HepG2 (cell line): ENCODE measurements around the gene NAGS. TPM values are rescaled to one million over a fixed set of nuclear protein-coding genes. Genes with fewer than 3 reads are reported as not detected.

Experiments used
- CHD2 ChIP-seq: IDR thresholded peaks from 2 replicates; pipeline ENCODE4 v1.6.1; 2011; ENCODE audit warnings: low read depth, low read length, improper control_type of control experiment
- EHMT2 ChIP-seq: fragments of 200-600 bp; sonication (generic); IDR thresholded peaks from 2 replicates; pipeline ENCODE4 v1.7.0; 2017; ENCODE audit warnings: antibody characterized with exemption, low read depth, low read length, borderline replicate concordance
- FLYWCH1 ChIP-seq: sonication (generic); formaldehyde crosslinking; IDR thresholded peaks from 2 replicates; pipeline ENCODE4 v1.8.1; 2023; ENCODE audit warnings: mild to moderate bottlenecking, missing genetic modification reagents
- HNF4G ChIP-seq, 2 experiments: sonication (generic) in 1 of 2; formaldehyde crosslinking in 1 of 2; IDR thresholded peaks; 2 replicates each; pipeline versions ENCODE4 v1.4.0 to v1.6.1; 2011 to 2020; ENCODE audit warnings: borderline replicate concordance in 2 of 2, low read depth in 2 of 2, mild to moderate bottlenecking in 2 of 2, low read length in 1 of 2, missing genetic modification reagents in 1 of 2, moderate library complexity in 1 of 2
- ISL2 ChIP-seq: sonication (generic); formaldehyde crosslinking; IDR thresholded peaks from 2 replicates; pipeline ENCODE4 v1.5.0; 2020; ENCODE audit warnings: missing genetic modification reagents
- MIER2 ChIP-seq: IDR thresholded peaks from 2 replicates; pipeline ENCODE4 v1.6.1; 2016; ENCODE audit warnings: missing biosample characterization, missing genetic modification reagents
- MTF2 ChIP-seq: sonication (generic); formaldehyde crosslinking; IDR thresholded peaks from 2 replicates; pipeline ENCODE4 v1.5.0; 2020; ENCODE audit warnings: missing genetic modification reagents, borderline replicate concordance
- PRPF4 ChIP-seq: fragments of 200-400 bp; formaldehyde crosslinking; IDR thresholded peaks from 2 replicates; pipeline ENCODE4 v1.6.1; 2016; ENCODE audit warnings: low read length, low read depth; ENCODE audit not compliant: poor library complexity, severe bottlenecking
- SIX1 ChIP-seq: sonication (generic); formaldehyde crosslinking; IDR thresholded peaks from 2 replicates; pipeline ENCODE4 v1.4.0; 2020; ENCODE audit warnings: missing genetic modification reagents, borderline replicate concordance
- ZBTB37 ChIP-seq: sonication (generic); formaldehyde crosslinking; IDR thresholded peaks from 2 replicates; pipeline ENCODE4 v1.4.0; 2020; ENCODE audit warnings: mild to moderate bottlenecking, missing genetic modification reagents
- ZMAT3 ChIP-seq: sonication (generic); formaldehyde crosslinking; conservative IDR thresholded peaks from 2 replicates; pipeline ENCODE4 v1.7.0; 2021; ENCODE audit warnings: missing genetic modification reagents
- ZMYM3 ChIP-seq: sonication (generic); formaldehyde crosslinking; IDR thresholded peaks from 2 replicates; pipeline ENCODE4 v1.5.1; 2020; ENCODE audit warnings: mild to moderate bottlenecking, missing genetic modification reagents
- ZNF136 ChIP-seq: sonication (generic); formaldehyde crosslinking; IDR thresholded peaks from 2 replicates; pipeline ENCODE4 v1.8.1; 2022; ENCODE audit warnings: low read depth, mild to moderate bottlenecking, moderate library complexity, missing genetic modification reagents
- ZNF292 ChIP-seq: sonication (generic); formaldehyde crosslinking; IDR thresholded peaks from 2 replicates; pipeline ENCODE4 v1.8.1; 2022; ENCODE audit warnings: mild to moderate bottlenecking, low read depth, missing genetic modification reagents, borderline replicate concordance
- ZNF326 ChIP-seq: sonication (generic); formaldehyde crosslinking; IDR thresholded peaks from 2 replicates; pipeline ENCODE4 v1.4.0; 2020; ENCODE audit warnings: missing genetic modification reagents, borderline replicate concordance
- ZNF512B ChIP-seq: sonication (generic); formaldehyde crosslinking; IDR thresholded peaks from 2 replicates; pipeline ENCODE4 v1.5.1; 2020; ENCODE audit warnings: missing genetic modification reagents, mild to moderate bottlenecking, borderline replicate concordance
- ZNF556 ChIP-seq: sonication (generic); formaldehyde crosslinking; IDR thresholded peaks from 2 replicates; pipeline ENCODE4 v1.4.0; 2020; ENCODE audit warnings: mild to moderate bottlenecking, missing genetic modification reagents, borderline replicate concordance
- ZNF563 ChIP-seq: sonication (generic); formaldehyde crosslinking; IDR thresholded peaks from 2 replicates; pipeline ENCODE4 v1.8.0; 2022; ENCODE audit warnings: mild to moderate bottlenecking, moderate library complexity, missing genetic modification reagents
- polyA plus RNA-seq, 8 experiments: library from polyadenylated mRNA; depleted of rRNA in 3 of 8; stranded (reverse) in 7 of 8; unstranded in 1 of 8; fragments of >200 nt; fragmentation: Illumina TruSeq in 4 of 8; extraction: Trizol in 4 of 8; gene quantifications; 2 replicates each; pipeline versions ENCODE4 v1.2.1 to v1.2.3, GENCODE V29; 2011 to 2016; ENCODE audit warnings: low read depth in 4 of 8, missing spikeins in 1 of 8, mixed read lengths in 1 of 8; ENCODE audit not compliant: insufficient read depth in 1 of 8
- total RNA-seq, 5 experiments: library from RNA; depleted of rRNA; stranded (reverse); fragments of >200 nt; fragmentation: Illumina TruSeq; extraction: Trizol; gene quantifications; 2 replicates each; pipeline ENCODE4 v1.2.3, GENCODE V29; 2016; ENCODE audit warnings: low read depth in 1 of 5
- TF ChIP-seq, protein P1 (sequence below): sonication (generic); formaldehyde crosslinking; IDR thresholded peaks from 2 replicates; pipeline ENCODE4 v1.4.0; 2020; ENCODE audit warnings: missing genetic modification reagents

The NAGS gene
- total and polyA plus RNA-seq, 2 of the 13 experiments (the other 11 are each of a cell fraction or from before 2014, with no cell fraction given): 4.3 to 5.1 TPM

DNA sequence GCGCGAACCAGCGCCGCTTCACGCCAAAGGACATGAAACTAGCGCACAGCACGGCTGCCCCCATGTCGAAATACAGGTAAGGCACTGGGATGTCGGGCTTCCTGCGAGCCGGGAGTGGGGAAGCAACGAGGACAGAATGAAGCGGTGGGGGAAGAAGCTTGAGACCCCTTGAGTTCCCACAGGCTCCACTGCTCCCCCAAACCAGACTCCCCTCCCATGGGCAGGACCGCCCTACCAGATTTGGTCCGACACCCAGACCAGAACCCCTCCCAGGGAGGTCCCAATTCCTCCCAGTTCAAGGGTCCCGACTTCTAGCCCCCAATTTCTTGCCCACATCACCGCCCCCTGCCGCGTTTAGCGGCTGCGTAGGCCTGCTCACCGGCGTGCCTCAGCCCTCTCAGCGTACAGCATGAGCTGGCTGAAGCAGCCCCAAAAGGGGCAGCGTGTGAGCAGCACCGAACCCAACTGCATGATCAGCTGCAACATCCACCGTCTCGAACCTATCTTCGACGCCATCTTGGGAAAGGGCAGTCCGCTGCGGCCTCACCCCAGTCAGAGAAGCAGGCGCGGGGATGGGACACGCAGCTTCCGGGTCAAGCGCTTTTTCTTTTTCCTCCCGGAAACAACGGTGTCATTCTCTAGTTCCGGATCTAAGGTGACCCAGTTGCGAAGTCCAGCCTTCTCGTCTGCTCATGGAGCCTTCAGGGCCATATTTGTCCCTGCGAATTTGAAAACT, 10.2 kb downstream of the NAGS start, which contains the start of gene TMEM101 (continued):
- peak; percentile 95 for TF ChIP-seq ZMYM3 (CRISPR knock-in tag)
- TF ChIP-seq FLYWCH1: no peak
- TF ChIP-seq CHD2: peak; percentile 65; the same call in 1 of the 2 replicates
- no peak for TF ChIP-seq PRPF4
- TF ChIP-seq ZNF326 (CRISPR knock-in tag): no peak
- TF ChIP-seq SIX1 (CRISPR knock-in tag): peak; percentile 81; the same call in 1 of the 2 replicates
- peak; percentile 90 for TF ChIP-seq ISL2 (CRISPR knock-in tag)
- TF ChIP-seq HNF4G (IDR thresholded peaks at IDR 0.05; ENCODE audit: borderline replicate concordance, low read depth, low read length): peak; percentile 67; the same call in 1 of the 2 replicates
- peak; percentile 68; the same call in 1 of the 2 replicates for TF ChIP-seq HNF4G (CRISPR knock-in tag; IDR thresholded peaks at IDR 0.05; ENCODE audit: borderline replicate concordance, low read depth)
- TF ChIP-seq ZNF556 (CRISPR knock-in tag): peak; percentile 99
- peak; percentile 91 for TF ChIP-seq ZMAT3 (CRISPR knock-in tag)
- TF ChIP-seq, protein P1, sequence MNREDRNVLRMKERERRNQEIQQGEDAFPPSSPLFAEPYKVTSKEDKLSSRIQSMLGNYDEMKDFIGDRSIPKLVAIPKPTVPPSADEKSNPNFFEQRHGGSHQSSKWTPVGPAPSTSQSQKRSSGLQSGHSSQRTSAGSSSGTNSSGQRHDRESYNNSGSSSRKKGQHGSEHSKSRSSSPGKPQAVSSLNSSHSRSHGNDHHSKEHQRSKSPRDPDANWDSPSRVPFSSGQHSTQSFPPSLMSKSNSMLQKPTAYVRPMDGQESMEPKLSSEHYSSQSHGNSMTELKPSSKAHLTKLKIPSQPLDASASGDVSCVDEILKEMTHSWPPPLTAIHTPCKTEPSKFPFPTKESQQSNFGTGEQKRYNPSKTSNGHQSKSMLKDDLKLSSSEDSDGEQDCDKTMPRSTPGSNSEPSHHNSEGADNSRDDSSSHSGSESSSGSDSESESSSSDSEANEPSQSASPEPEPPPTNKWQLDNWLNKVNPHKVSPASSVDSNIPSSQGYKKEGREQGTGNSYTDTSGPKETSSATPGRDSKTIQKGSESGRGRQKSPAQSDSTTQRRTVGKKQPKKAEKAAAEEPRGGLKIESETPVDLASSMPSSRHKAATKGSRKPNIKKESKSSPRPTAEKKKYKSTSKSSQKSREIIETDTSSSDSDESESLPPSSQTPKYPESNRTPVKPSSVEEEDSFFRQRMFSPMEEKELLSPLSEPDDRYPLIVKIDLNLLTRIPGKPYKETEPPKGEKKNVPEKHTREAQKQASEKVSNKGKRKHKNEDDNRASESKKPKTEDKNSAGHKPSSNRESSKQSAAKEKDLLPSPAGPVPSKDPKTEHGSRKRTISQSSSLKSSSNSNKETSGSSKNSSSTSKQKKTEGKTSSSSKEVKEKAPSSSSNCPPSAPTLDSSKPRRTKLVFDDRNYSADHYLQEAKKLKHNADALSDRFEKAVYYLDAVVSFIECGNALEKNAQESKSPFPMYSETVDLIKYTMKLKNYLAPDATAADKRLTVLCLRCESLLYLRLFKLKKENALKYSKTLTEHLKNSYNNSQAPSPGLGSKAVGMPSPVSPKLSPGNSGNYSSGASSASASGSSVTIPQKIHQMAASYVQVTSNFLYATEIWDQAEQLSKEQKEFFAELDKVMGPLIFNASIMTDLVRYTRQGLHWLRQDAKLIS (CRISPR knock-in tag): peak; percentile 53; the same call in 1 of the 2 replicates
- peak; percentile 79; the same call in 1 of the 2 replicates for TF ChIP-seq EHMT2
- TF ChIP-seq ZNF136: peak; percentile 56; the same call in 1 of the 2 replicates
- TF ChIP-seq ZNF512B (CRISPR knock-in tag): no peak
- peak; percentile 64; the same call in 1 of the 2 replicates for TF ChIP-seq ZNF292 (CRISPR knock-in tag)
- no peak; the same call in none of the 2 replicates for TF ChIP-seq ZNF563
- TF ChIP-seq MTF2 (CRISPR knock-in tag): peak; percentile 98
- 0 out of 2 replicates have a peak, but pooled peaks have one; percentile 33 for TF ChIP-seq ZBTB37 (CRISPR knock-in tag)
- peak; percentile 90 for TF ChIP-seq MIER2
